SH-SY5Y (cell line): ENCODE data around the gene CFAP410.

ENCODE experiments used
- GATA2 ChIP-seq: IDR thresholded peaks from 2 replicates; pipeline ENCODE4 v1.6.1; 2011; ENCODE audit warnings: mild to moderate bottlenecking, low read depth, low read length
- GATA3 ChIP-seq: IDR thresholded peaks from 2 replicates; pipeline ENCODE4 v1.6.1; 2011; ENCODE audit warnings: low read depth, mild to moderate bottlenecking, low read length, moderate library complexity

Gene CFAP410

DNA sequence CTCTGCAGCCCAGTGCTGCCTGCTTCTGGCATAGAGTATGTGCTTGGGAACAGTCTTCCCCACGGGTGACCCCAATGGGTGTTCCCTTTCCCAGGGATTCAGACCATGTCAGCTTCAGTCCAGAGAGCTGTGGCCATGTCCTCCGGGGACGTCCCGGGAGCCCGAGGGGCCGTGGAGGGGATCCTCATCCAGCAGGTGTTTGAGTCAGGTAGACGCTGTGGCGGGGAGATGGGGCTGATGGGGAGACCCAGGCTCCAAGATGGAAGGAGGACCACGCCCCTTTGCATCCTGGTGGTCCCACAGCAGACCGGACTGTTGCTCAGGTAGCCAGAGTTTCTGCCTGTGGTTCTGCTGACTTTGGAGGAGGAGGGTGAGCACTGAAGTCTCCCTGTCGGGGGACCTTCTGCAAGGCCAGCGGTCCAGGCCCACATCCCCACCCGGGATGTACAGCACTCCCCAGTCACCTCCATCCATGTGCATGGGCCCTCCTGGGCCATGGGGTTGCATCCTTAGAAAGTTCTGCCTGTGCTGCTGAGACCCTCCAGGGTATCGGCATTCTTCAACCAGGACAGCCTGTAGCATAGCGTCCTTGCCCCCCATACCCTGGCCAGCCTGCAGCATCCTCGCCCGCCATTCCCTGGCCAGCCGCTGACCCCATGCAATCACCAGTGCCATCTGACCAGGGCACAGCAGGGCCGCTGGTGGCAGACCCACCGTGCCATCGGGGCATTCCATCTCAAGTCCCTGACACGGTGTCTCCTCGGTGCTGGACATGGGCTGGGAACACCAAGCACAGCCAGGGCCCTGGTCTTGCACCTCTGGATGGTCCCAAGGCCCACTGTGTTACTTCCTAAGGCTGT lies 50.7 kb downstream of the CFAP410 start:
- TF ChIP-seq GATA2: no peak
- no peak for TF ChIP-seq GATA3

DNA sequence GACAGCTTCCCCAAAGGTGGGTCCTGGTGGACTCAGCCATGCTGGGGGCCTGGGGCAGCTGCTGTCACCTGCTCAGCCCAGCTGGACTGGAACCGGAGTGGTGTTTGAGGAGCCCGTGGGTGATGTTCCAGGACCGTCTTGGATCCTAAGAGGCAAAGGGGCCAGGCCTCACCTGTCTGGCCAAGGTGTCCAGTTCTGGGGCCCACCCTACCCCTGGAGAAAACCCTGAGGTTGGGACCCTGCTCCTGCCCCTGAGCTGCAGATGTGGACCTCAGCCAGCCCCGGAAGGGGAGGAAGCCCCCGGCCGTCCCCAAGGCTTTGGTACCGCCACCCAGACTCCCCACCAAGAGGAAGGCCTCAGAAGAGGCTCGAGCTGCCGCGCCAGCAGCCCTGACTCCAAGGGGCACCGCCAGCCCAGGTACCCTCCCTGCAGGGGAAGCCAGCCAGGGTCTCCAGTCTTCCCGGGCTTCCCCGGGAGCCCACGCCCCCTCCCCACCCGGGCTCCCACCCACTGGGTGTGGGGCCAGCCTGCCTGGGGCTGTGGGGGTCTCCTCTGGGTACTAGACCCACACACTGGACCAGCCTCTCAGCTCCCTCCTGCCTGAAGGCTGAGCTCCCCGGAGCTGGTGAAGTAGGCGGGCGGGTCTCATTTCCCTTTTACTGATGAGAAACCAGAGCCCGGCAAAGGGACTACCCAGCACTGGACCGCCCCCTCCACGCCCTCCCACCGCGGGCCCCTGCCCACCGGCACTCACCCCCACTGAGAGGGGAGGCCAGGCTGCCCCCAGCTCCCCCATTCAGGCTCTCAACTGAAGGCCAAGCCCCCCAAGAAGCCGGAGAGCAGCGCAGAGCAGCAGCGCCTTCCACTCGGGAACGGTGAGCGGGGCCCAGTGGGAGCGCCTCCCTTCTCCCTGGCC lies 52.2 kb downstream of the CFAP410 start:
- no peak for TF ChIP-seq GATA3
- no peak for TF ChIP-seq GATA2

DNA sequence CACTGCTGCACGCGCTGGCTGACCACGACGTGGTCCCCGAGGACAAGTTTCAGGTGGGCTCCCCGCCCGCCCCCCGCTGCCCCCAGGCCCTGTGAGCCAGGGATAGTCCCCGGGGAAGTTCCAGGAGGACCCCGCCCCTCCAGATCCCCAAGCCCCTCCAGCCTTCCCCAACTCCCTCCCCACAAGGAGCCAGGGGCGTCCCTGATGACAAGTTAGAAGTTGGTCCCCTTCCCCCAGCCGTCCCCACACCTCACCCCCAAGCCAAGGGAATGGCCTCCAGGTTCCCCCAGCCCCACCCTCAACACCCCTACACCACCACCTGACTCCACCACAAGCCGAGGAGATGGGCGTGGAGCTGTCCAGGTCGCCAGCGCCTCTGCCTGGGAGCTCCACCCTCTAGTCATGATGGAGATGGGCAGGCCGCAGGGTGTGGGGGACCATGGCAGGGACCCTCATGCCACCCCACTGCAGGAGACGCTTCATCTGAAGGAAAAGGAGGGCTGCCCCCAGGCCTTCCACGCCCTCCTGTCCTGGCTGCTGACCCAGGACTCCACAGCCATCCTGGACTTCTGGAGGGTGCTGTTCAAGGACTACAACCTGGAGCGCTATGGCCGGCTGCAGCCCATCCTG lies 53.0 kb downstream of the CFAP410 start:
- TF ChIP-seq GATA2 (no peak), GATA3 (no peak)

DNA sequence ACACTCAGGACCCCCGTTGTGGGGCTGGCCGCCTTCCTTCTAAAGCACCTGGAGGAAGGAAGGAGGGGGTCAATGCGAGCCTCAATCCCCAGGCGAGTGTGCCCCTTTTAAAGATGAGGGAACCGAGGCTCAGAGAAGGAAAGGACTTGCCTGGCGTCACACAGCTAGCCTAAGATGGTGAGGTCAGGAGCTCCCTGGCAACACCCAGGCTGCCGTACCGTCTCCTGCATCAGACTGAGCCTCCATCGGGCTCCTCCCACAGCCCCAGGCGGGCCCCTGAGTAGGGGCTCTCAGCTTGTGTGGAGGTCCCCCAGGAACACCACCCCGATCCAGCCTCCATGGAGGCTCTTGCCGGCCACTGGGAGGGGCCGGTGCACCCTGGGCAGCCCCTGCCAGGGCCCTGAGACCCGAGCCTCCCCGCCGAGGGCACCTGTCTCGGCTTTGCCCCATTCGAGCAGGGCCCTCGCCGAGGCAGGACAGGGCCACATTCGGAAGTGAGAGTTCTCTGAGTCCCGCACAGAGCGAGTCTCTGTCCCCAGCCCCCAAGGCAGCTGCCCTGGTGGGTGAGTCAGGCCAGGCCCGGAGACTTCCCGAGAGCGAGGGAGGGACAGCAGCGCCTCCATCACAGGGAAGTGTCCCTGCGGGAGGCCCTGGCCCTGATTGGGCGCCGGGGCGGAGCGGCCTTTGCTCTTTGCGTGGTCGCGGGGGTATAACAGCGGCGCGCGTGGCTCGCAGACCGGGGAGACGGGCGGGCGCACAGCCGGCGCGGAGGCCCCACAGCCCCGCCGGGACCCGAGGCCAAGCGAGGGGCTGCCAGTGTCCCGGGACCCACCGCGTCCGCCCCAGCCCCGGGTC lies 53.8 kb downstream of the CFAP410 start, which contains the start of gene AIRE:
Gene AIRE, plus strand, starts transcription at position 739 of the 855 bp plus-strand sequence. CDS start 131 bp downstream, outside the sequence.
- TF ChIP-seq GATA2 (no peak), GATA3 (no peak)

DNA sequence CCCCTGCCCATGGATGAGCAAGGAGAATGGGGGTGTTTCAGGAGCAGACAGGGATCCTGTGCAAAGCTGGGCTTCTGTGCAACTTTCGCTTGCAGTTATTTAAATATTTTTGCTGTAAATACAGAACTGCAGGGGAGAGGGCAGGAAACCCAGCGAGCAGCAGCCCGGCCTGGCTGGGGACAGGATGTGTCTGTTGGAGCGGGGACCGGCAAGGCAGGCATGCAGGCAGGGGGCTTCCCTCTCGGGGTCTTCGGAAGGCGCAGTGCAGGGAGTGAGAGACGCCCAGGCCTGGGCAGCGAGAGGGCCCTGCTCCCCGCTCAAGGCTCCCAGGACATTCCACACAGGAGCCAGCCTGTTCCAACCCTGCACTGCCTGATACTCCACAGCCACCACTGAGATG lies 55.2 kb downstream of the CFAP410 start:
- TF ChIP-seq GATA2: no peak
- no peak for TF ChIP-seq GATA3

DNA sequence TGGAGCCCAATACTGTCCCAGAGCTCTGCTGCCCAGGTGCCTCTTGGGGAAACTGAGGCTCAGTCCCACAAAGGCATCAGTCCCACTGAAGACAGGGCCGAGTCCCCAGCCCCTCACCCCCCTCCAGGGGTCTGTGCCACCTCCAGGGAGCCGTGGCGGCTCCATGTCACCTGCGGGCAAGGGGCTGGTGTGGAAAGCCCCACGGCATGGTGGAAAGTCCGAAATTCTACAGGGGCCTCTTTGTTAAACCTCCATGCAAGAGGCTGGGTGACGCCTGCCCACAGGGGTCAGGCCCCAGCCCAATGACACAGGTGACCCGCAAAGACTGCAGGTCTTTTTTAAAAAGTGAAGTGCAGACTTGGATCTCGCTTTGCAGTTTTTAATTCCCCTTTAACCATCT lies 56.8 kb downstream of the CFAP410 start:
- TF ChIP-seq GATA2 (no peak), GATA3 (no peak)

DNA sequence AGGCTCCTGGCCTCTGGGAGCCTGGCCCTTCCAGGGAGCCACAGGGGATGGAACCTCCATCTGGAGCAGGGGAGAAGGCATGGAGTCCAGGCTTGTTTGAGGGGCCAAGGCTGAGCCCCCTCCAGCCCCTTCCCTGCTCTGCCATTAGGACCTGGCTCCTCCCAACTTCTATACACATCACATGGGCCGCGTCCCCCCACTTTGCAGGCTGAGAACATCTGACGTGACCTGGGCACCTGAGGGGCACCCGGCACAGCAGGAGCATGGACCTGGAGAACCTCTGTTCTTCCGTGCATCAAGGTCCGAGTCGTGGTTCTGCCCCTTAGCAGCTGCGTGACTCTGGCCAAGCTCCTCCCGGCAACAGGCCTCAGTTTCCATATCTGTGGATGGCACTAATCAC lies 57.4 kb downstream of the CFAP410 start:
- TF ChIP-seq GATA3: no peak
- TF ChIP-seq GATA2: no peak

DNA sequence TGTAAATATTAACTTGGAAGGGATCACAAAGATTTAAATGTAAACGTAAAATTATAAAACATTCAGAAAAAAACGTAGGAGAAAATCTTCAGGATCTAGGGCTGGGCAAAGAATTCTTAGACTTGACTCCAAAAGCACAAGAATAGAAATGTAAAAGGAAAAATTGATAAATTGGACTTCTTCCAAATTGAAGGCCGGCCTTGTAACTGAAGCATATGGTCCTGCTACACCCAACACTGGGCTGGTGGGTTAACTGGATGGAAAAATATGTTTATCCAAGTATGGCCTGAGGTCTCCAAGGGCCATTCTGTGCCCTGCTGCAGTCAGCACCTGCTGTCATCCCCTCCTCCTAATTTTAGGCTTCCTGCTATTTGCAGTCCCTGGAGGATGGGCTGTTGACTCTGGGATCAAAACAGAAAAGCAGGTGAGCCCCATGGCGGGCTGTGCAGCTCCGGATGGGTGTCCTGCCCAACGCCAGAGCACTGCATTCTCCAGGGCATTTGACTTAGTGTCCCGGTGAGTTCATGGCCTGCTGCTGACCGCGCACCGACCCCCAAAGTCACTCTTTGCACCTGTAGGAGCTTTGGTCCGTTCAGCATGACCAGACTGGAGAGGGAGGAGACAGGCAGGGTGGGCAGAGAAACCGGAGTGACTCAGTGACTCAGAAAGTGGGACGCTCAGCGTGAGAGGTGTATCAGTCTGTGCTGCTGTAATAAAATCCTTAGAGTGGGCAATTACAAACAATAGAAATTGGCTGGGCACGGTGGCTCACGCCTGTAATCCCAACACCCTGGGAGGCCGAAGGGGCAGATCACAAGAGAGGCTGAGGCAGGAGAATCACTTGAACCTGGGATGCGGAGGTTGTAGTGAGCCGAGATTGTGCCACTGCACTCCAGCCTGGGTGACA lies 59.6 kb downstream of the CFAP410 start:
- TF ChIP-seq GATA2 (no peak), GATA3 (no peak)
